VCaP (cell line): ENCODE measurements around the gene HJV.

Source experiments
- H3K27ac ChIP-seq: fragments of 450-650 bp; 2 replicates; pipeline ENCODE4 v1.5.1; 2017
- CTCF ChIP-seq: fragments of 450-650 bp; conservative IDR thresholded peaks from 2 replicates; pipeline ENCODE4 v1.5.1; 2017; ENCODE audit warnings: mild to moderate bottlenecking, moderate library complexity

Gene HJV

GRCh38 chr1:145974721-145975120, 46.8 kb downstream of the HJV start:
- no peak overlapping the region for H3K27ac ChIP-seq
- no peak for TF ChIP-seq CTCF

- H3K27ac ChIP-seq = no peak overlapping the region
- no peak for TF ChIP-seq CTCF
Observed at GRCh38 chr1:145972580-145972979, 49.0 kb downstream of the HJV start.
